Measurements from ENCODE around the gene CRIP2.

CRIP2 gene

DNA sequence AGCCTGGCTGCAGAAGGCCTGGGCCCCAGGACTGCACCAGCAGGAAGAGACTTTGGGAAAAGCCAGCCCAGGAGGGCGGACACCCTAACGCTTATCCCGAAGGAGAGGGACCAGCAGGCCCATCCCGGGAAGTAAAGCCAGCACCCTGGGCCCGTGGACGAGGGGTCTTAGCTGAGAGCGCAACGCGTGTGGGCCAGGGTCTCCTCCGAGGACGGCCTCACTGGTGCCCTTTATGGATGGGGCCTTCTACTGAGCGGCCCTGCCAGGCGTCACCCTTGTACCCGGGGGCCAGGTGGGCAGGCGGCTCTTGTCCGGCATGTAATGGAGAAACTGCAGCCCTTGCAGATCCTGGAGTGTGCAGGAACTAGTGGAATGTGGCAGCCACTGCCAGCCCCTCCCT is 30.5 kb downstream of the CRIP2 start:
- DNase-seq (ENCODE audit: low read depth in 2 of 2): no peak
- TF ChIP-seq, protein P1, sequence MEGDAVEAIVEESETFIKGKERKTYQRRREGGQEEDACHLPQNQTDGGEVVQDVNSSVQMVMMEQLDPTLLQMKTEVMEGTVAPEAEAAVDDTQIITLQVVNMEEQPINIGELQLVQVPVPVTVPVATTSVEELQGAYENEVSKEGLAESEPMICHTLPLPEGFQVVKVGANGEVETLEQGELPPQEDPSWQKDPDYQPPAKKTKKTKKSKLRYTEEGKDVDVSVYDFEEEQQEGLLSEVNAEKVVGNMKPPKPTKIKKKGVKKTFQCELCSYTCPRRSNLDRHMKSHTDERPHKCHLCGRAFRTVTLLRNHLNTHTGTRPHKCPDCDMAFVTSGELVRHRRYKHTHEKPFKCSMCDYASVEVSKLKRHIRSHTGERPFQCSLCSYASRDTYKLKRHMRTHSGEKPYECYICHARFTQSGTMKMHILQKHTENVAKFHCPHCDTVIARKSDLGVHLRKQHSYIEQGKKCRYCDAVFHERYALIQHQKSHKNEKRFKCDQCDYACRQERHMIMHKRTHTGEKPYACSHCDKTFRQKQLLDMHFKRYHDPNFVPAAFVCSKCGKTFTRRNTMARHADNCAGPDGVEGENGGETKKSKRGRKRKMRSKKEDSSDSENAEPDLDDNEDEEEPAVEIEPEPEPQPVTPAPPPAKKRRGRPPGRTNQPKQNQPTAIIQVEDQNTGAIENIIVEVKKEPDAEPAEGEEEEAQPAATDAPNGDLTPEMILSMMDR (IDR thresholded peaks at IDR 0.05; ENCODE audit: low read depth, low read length): no peak

DNA sequence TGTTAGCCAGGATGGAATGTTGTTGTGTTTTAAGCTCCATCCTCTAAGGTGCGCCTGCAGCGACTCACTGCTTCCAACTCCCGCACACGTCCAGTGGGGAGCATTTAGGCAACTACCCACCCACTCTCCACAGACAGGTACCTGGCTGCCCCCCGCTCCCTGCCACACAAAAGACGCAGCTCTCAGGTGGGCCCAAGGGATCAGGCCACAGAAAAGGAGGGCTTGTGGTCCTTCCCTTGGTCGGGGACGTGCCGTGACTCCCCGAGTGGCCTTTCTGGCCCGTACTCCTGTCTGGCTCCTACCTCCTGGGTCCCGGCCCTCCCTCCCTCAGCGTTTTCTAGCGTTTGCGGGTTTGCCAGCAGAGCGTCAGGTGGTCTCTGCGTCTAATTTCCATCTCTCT is 32.6 kb downstream of the CRIP2 start:
- no peak for DNase-seq (ENCODE audit: low read depth in 2 of 2)
- H3K4me3 ChIP-seq (replicated peaks in 1 of 2; ENCODE audit: low read depth in 2 of 2, low read length in 2 of 2): no peak overlapping the region
- TF ChIP-seq, protein P1 (IDR thresholded peaks at IDR 0.05; ENCODE audit: low read depth, low read length): no peak

More for the DNA sequence above, 30.5 kb downstream of the CRIP2 start:
- H3K4me3 ChIP-seq (replicated peaks in 1 of 2; ENCODE audit: low read depth in 2 of 2, low read length in 2 of 2): no peak overlapping the region

DNA sequence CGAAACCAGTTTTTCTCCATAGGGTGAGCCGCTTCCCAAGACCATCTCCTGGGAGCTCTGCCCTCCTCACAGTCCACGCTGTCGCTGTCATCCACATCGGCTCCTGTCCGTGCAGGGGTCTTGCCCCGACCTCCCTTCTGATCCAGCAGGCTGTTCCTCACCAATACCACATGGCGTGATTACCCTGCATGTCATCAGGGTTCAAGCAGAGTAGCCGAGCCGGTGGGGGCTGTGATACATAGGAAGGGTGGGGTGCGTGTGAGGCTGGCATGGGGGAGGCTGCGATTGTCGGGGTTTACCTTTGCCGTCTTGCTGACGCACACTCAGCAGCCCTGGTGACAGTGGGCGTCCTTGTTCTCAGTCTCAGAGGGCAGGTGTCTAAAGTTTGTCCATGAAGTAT is 33.4 kb downstream of the CRIP2 start:
- TF ChIP-seq, protein P1 (IDR thresholded peaks at IDR 0.05; ENCODE audit: low read depth, low read length): no peak
- H3K4me3 ChIP-seq (replicated peaks in 1 of 2; ENCODE audit: low read depth in 2 of 2, low read length in 2 of 2): no peak overlapping the region
- no peak for DNase-seq (ENCODE audit: low read depth in 2 of 2)

DNA sequence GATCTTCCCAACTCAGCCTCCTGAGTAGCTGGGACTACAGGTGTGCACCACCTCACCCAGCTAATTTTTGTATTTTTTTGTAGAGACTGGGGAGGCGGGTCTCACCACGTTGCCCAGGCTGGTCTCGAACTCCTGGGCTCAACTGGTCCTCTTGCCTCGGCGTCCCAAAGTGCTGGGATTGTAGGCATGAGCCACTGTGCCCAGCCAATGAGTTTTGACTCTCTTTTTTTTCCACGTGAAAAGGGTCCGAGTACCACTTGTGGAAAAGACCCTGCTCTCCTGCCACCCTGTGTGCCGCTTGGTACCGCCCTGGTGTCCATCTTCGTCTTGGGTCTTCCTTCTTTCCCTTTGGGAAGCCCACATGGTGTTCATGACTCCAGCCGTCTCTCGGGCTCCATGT is 34.0 kb downstream of the CRIP2 start:
- TF ChIP-seq, protein P1 (IDR thresholded peaks at IDR 0.05; ENCODE audit: low read depth, low read length): no peak
- no peak overlapping the region for H3K4me3 ChIP-seq (replicated peaks in 1 of 2; ENCODE audit: low read depth in 2 of 2, low read length in 2 of 2)
- DNase-seq (ENCODE audit: low read depth in 2 of 2): no peak

DNA sequence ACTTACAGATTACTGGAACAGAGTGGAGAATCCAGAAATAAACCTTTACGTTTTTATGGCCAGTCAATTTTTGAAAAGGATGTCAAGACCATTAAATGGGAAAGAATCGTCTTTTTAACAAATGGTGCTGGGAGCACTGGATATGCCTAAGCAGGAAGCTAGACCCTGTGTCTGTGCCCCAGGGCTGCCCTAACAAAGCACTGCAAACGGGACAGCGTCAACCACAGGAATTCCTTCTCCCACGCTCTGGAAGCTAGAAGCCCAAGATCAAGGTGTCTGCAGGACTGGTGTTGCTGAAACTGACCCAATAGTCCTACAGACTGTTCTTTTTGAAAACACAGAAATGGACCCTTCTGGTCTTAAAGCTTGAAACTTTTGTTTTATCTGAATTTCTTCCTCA is 42.5 kb downstream of the CRIP2 start:
- no peak for DNase-seq (ENCODE audit: low read depth in 2 of 2)
- TF ChIP-seq, protein P1 (IDR thresholded peaks at IDR 0.05; ENCODE audit: low read depth, low read length): no peak
- no peak overlapping the region for H3K4me3 ChIP-seq (replicated peaks in 1 of 2; ENCODE audit: low read depth in 2 of 2, low read length in 2 of 2)

DNA sequence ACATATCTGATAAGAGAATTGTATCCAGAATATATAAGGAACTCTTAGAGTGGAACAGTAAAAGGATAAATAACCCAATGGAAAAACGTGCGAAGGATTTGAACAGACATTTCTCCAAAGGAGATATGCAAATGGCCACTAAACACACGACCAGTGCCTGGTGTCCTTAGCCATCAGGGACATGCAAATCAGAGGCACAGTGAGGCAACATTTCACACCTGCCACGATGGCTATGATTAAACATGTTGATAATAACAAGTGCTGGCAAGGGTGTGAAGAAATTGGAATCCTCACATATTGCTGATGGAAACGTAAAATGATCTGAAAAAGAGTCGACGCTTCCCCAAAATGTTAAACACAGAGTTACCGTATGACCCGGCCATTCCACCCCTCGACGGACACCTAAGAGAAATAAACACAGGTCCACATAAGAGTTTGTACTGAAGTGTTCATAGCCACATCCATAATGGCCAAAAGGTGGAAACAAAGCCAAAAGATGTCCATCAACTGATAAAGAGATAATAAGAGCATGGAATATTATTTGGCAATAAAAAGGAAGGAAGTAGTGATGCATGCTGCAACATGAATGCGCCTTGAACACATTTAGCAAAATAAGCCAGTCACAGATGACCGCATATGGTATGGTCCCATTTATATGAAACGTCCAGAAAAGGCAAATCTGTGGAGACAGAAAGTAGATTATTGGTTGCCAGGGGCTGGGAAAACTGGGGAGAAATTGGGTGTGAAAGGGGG is 45.5 kb downstream of the CRIP2 start:
- no peak for DNase-seq (ENCODE audit: low read depth in 2 of 2)
- H3K4me3 ChIP-seq (replicated peaks in 1 of 2; ENCODE audit: low read depth in 2 of 2, low read length in 2 of 2): no peak overlapping the region
- TF ChIP-seq, protein P1 (IDR thresholded peaks at IDR 0.05; ENCODE audit: low read depth, low read length): no peak

DNA sequence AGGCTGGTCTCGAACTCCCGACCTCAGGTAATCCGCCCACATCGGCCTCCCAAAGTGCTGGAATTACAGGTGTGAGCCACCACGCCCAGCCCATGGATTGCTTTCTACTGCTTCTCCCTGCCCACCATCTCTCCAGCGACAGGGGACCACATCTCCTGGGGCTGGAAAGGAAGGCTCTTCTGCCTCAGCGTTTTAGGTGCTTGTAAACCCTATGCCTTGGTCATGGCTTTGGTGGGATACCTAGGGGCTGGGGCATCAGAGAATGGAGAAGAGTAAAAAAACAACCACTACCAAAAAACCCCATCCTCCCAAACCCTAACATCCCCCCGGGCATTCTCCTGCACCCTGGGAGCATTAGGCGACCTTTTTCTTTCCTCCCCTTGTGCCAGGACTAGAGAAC is 50.7 kb downstream of the CRIP2 start:
- no peak overlapping the region for H3K4me3 ChIP-seq (replicated peaks in 1 of 2; ENCODE audit: low read depth in 2 of 2, low read length in 2 of 2)
- TF ChIP-seq, protein P1 (IDR thresholded peaks at IDR 0.05; ENCODE audit: low read depth, low read length): no peak
- no peak for DNase-seq (ENCODE audit: low read depth in 2 of 2)

Data from cardiac fibroblast (primary cell).